Peyer's patch (tissue), 4 donors: ENCODE data around the gene OR2S2.

Source experiments
- POLR2A ChIP-seq, 2 donors: fragments of 450-650 bp; IDR thresholded peaks; one replicate each; pipeline ENCODE4 v1.5.1; 2017; ENCODE audit warnings: antibody characterized with exemption in 2 of 2, mild to moderate bottlenecking in 2 of 2, moderate library complexity in 2 of 2
- TF ChIP-seq, protein P1 (sequence below), 6 experiments: fragments of 450-650 bp in 4 of 6; fragments of 200-600 bp in 2 of 6; sonication (generic) in 1 of 6; IDR thresholded peaks; one replicate each; pipeline ENCODE4 v1.5.1; 2017 to 2019; ENCODE audit warnings: antibody characterized with exemption in 6 of 6, mild to moderate bottlenecking in 3 of 6, moderate library complexity in 1 of 6

DNA sequence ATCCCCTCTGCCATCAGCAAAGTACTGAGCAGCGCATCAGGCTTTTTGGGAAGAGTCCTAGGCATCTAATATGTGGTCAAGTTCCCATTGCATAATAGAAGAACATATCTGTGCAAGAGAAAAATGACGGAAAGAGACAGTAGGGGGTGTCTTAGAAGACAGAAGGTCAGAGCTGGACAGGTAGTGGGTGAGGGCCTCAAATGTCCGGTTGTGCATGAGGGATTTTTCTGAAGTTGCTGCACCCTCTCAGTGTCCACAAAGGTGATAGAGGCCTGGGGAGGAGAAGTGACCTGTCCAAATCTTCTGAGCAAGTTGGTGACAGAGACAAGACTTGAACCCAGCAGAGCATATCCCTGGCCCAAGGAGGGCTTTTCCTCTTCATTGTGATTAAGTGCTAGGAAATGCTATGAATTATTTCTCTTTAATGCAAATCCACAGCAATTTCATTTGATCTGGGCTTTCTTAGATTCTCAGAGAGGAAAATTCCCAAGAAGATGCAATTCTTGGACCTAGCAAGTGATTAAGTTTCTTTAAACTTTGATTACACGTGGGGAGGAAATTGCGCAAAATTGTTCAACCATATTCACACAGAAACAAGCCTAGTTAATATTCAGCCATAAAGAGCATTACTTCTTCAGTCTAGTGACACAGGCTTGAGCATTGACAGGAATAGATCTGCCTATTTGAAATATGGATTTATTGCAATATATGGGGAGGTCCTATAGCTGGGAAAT is at the start of gene OR2S2:
- TF ChIP-seq, protein P1, sequence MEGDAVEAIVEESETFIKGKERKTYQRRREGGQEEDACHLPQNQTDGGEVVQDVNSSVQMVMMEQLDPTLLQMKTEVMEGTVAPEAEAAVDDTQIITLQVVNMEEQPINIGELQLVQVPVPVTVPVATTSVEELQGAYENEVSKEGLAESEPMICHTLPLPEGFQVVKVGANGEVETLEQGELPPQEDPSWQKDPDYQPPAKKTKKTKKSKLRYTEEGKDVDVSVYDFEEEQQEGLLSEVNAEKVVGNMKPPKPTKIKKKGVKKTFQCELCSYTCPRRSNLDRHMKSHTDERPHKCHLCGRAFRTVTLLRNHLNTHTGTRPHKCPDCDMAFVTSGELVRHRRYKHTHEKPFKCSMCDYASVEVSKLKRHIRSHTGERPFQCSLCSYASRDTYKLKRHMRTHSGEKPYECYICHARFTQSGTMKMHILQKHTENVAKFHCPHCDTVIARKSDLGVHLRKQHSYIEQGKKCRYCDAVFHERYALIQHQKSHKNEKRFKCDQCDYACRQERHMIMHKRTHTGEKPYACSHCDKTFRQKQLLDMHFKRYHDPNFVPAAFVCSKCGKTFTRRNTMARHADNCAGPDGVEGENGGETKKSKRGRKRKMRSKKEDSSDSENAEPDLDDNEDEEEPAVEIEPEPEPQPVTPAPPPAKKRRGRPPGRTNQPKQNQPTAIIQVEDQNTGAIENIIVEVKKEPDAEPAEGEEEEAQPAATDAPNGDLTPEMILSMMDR (IDR thresholded peaks at IDR 0.05) = no peak
- no peak for TF ChIP-seq POLR2A (IDR thresholded peaks at IDR 0.05)
